HG03060 (cell line): ENCODE data around the gene CCDC179.

Source experiments
- ATAC-seq: cut with Tn5 transposase; IDR thresholded peaks from one replicate; pipeline ENCODE4 v1.9.1; 2021; ENCODE audit warnings: low read depth, moderate number of reproducible peaks; ENCODE audit not compliant: unreplicated experiment

Gene CCDC179

DNA sequence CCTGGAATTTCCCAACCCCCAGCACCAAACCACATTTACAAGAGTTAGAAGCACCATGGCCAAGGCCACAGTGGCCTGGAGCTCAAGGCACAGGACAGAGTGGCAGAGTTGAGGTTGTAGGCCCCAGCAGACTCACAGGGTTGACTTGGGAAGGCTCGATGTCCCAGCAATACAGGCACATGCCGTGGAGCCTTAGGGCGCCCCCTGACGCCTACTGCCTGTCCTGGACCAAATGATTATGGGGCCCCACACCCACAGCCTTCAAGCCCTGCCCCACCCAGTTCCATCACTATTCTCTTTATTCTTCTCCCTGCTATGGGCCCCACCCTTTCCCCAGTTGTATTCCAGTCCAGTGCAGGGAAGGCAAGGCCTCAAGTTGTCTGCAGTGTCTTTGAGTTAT, at the start of gene CCDC179:
TSS of gene CCDC179 (minus strand) at position 234 of the 400 bp plus-strand sequence. CDS start at position 181, 53 bp downstream.
- ATAC-seq, result no peak

DNA sequence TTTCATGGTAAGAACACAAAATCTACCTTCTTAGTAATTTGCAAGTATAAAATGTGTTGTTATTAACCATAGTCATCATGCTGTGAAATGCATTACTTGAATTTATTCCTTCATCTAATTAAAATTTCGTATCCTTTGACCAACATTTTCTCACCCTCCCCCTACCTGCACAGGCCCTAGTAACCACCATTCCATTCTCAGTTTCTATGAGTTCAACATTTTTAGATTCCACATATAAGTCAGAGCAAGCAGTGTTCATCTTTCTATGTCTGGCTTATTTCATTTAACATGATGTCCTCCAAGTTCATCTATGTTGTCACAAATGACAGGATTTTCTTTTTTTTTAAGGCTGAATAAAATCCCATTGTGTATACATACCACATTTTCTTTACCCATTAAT, 43.5 kb upstream of the CCDC179 start:
- no peak for ATAC-seq

DNA sequence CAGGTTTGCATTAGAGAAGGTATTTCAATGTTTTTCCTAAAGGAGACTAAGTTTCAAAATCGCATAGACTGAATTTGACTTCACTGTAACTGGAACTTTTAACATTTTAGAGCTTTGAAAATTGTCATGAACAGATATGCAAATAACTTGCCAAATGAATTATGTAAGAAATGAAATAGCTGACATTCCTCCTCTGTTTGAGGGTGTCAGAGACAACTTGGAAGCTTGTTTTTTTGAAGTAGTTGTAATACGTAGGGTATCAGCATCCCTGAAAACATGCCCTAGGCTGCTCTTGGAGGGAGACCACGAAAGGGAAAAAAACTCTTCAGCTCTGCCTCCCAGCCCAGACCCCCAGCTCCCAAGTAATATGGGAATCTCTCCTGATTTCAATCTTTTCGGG, 41.3 kb upstream of the CCDC179 start:
- no peak for ATAC-seq

DNA sequence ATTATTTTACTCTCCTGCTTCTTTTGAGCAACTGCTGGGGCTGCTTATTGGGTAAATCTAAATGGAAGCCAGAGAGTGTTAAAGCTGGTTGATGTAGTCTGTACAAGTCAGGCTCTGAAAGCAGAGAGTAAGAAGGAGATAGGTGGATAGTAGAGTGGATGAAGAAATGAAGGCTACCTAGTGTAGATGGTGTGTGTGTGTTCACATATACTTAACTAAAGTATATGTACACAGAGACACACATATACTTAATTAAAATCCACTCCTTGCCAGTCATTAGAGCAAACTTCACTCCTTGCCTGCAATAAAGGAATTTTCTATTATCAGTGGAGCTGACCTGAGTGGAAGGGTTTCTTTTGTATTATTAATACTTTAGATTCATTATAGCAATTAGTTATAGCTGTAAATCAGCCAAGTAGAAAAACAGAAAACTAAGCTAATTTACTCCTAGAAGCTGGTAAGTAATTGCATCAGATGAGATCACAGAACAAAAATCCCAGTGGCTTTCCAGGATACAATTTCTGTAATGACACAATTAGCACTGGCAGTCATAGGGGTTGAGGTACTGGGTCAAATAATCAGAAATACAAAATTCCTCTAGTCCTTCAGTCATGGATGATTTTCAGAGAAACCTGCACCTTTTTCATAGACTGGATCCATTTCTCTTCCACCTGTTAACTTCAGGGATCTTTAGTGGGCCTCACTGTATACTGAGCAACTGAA, 40.7 kb upstream of the CCDC179 start:
- no peak for ATAC-seq

DNA sequence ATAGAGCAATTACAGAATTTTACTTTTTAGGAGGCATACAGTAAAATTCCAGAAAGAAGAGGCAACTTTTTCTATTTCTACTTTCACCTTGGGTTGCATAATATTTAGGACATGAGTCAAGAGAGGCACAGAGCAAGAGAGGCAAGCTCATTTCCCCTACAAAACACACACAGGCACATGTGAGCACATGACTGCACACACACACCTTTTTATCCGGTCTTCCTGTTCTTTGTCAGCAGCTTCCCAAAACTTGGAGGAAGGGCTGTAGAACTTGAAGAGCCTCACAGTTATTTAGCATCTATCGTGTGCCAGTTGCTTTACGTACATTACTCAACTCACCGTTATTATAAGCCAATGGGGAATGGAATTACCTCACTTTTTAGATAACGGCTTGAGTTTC, 37.8 kb upstream of the CCDC179 start:
- no peak for ATAC-seq

DNA sequence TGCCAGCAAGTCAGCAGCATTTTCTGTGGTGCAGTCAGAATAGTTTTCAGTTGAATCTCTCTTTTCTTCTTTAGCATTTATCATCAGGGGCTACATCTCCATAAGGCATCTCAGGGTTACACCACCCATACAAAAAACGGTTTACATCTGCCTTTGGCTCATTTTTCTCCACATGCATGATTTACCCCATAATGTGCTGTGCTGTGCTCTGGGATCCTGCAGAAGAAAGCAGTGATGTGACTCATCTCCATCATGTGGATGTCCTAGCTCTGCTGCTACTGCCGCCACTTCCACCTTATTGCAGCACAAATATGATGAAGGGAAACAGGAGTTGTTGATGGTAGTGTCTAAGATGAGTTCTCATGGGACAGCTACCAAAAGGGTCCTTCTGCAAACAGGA, 30.0 kb upstream of the CCDC179 start:
- no peak for ATAC-seq

DNA sequence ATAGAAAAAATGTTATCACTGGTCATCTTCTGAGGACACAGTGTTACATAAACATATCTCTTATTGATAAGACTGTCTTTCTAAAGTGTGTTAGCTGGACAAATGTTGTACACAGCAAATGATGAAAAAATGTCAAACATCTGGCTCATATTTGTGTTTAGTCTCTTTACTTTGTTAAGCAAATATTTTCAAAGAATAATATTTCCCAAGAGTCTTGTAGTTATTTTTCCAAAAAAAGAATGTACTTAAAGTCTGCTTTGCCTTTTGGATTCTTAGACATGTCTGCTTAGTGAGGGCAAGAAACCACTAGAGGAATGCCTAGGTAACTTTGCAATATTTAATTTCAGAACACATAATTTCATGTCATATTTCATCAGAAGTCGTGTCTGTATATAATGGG, 23.9 kb upstream of the CCDC179 start:
- ATAC-seq, result no peak

DNA sequence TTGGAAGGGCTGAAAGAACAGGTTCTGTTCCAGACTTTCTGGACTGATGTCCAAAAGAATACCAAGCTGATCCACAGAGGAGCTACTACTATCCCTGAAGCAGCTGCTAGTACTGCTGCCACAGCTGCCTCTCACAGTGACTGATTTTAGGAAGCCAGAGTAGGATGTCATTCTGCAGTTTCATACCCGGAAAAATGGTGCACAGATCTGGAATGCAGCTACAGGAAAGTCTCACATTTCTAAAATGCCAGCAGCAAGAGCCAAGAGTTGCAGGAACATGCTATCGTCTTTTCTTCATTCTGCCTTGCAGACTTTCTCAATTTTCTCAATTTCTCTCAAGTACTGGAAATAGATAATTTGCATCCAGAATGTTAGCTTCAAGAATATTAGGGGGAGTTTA, 19.4 kb upstream of the CCDC179 start:
- no peak for ATAC-seq

DNA sequence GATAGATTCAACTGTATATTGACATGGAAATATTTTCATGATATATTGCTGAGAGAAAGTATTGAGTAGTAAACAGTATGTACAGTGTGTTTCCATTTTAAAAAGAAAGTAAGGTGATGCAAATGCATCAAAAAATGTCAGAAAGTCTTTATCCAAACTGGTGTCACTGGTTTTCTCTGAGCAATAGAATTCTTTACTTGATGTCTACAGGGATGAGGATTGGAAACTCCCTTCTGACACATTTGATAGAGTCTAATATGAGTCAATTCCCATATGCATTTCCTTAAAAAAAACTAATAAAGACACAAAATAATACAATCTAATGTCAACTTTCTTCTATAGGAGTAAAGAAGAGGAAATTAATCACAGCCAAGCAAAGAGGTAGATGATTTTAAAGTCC, 18.3 kb upstream of the CCDC179 start:
- no peak for ATAC-seq

DNA sequence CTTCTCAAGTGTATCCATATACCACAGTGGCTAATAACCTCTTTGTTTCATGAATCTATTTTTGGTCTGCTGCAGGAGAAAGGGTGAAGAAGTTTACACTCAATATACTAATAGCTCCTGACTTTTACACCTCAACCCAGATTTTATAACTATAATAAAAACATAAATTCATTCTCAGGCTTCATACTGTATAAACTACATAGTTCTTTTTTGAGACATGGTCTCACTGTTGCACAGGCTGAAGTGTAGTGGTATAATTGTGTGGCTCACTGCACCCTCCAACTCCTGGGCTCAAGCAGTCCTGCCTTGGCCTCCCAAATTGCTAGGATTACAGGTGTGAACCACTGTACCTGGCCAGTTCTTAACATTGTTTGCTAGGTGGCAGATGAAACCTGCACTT, 17.8 kb upstream of the CCDC179 start:
- ATAC-seq, result no peak

DNA sequence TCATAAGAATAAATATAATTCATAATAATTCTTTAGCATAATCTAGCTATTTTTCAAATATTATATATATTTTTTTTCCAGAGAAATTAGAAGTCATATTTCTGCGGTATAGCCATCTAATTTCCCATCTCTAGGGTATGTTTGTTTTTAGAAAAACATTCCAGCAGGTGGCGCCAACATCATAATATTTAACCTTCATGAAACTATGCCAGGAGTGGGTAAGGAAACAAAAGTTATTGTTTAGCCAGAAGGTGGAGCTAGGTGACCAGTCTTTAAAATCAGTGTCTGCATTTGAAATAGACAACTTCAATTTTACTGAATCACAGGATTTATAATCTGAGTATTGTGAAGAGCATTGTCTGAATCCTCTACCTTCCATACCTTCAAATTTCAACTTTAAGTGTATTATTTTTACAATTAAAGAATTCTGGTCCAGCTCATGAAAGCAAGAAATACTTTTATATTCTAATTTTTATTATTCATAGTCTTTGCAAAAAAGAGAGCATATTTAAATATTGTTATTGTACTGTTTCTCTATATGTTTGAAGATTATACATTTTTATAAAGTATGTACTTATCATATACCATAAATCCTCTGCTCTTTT, 15.7 kb upstream of the CCDC179 start:
- peak; percentile 92 for ATAC-seq

DNA sequence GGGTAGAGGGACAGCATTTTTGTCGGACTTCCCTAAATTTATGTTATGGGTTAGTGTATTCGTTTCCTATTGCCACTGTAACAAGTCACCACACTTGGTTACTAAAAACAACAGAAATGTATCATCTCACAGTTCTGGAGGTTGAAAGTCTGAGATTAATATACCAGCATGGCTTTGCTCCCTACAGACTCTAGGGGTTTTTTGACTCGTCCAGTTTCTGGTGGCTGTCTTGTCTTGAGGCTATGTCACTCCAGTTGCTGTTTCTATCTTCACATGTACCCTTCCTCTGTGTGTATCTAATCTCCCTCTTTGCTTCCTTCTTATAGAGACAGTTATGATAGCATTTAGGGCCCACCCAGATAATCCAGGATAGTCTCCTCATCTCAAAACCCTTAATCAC, 9.1 kb upstream of the CCDC179 start:
- no peak for ATAC-seq

DNA sequence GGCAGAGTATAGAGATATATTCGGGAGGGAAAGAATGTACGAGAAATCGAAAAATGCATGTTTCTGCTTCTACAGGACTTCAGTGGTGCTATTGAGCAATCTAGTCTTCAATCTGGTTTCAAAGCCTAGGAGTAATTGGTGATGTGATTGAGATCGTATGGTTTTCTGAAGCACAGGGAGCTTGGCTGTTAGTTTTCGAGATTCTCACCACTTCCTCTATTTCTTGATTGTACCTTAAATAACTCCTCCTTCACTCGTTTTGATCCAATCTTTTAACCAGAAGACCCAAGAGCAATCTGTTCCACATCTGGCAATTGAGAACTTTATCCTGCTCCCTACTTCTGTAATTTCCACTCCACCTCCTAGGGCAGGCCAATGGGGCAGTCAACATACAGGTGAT, 518 bp downstream of the CCDC179 start:
- no peak for ATAC-seq

DNA sequence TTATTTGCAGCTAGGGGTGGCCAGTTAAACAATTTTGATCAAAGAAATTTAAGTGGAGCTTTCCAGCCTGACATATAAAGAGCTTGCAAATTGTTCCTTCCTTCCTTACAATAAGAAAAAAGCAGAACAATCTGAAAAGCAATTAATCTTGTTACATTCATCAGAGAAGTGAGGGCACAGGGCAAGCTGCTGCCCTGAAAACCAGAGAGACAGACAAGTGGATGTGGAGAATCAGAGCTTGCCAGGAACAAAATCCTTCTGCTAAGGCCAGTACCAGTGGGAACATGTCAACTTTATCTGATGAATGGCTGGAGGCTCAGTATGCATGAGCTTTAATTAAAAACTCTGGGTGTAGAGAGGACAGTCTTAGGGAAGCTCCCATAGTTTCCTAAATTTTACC, 8.8 kb downstream of the CCDC179 start:
- no peak for ATAC-seq

DNA sequence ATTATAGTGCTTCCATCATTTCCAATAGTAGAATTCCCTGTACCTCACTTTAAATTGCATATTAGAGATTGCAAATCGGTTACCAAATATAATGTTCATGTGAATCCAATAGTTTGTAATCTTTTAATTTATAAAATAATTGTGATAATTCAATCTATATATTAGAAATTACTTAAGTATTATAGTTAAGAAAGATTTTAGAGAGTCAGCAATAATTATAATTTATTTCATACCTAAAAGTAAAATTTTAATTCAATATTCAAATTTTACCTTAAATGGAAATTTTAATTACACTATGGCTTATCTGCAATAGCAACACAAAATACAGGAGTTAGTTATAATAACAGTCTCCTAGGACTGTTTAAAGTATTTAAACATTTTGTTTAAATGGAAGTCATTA, 13.5 kb downstream of the CCDC179 start:
- no peak for ATAC-seq

DNA sequence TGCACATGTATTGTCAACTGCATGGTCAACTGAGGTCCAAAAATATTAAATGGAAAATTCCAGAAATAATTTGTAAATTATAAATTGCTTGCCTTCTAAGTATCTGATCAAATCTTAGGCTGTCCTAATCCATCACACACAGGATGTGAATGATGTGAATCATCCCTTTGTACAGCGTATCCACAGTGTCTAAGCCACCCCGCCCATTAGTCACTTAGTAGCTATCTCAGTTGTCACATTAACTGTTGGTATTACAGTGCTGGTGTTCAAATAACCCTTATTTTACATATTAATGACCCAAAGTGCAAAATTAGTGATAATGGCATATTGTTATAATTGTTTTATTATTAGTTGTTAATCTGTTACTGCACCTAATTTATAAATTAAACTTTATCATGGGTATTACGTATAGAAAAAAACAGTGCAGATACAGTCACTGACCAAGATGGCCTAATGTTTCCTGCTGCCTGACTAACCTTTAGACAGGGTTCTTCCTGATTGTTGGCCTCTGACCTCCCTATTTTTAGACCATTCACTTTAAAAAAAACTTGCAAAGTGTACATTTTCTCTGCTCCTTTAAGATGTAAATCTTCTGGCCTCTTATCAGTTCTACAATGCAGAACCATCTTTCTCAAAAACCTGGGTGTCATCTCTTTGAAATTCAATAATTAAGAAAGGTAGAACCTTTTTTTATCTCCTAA, 27.8 kb downstream of the CCDC179 start:
- no peak for ATAC-seq

DNA sequence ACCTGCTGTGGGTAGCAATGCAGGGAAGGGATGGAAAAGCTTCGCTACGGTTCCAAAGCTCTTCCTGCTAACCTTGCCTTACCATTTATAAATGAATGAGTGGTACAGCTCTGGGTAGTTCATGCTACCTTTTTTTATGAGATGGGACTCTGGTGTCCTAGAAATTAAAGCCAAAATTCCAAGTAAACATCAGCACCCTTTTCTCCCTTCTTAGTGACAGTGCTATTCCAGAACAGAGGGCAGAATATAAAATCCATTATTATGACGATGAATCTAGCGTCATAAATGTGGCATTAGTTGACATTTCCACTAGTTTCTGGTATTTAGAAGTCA, 30.2 kb downstream of the CCDC179 start:
- ATAC-seq, result no peak

DNA sequence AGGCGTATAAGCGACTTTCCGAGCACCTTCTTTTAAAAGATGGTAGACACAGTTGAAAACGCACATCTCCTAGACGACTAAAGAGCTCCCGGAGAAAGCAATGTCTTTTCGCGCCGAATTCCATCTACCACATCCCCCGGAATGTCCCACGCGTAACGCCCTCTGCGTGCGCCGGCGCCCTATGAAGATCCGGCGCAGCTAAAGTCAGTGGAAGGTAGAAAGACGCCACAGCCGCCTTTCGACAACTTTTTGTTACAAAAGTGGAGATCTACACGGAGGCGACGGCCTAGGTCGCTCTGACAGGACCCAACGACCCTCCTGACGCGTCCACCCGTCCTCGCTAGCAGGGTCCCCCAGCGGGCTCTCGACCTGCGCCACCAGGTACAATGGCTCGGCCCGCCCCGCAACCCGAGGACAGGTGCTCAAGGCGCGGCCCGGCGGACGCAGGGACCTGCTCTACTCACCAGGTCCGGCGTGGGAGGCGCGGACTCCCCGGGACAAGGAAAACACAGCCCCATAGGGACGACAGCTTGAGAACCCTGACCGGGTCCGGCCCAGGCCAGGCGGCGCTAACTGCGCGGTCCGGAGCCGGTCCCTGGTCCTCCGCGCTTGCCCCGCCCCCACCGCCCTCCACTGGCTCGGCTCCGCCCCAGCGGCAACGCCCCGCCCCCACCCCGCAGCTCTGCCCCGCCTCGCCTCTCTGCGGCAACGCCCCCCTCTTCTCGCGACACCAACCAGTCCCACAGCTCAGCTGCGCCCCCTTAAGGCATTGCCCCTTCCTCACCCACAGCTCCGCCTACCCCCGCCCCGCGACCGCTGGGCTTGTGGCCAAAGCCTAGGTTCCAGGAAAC, 30.8 kb downstream of the CCDC179 start, which contains the start of gene SVIP:
TSS of gene SVIP (minus strand) at position 571 of the 851 bp plus-strand sequence. CDS start at position 518, 53 bp downstream.
- ATAC-seq, result peak; percentile 91

DNA sequence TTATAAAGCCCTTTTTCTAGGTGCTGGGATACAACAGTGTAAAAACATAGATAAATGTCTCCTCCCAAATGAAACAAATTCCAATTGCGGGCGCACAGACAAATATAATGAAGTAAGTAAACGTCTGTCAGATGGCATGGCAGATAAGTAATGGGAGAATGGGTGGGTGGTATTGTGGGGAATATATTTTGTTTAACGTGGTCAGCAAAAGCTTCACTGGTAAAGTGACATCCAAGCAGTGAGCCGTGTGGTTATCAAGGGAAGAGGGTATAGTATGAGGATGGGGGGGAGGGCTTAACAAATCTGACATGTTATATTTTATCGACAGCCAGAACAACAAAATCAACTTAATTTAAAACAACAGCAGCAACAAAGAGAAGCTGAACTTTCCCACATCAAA, 31.9 kb downstream of the CCDC179 start:
- ATAC-seq, result no peak

DNA sequence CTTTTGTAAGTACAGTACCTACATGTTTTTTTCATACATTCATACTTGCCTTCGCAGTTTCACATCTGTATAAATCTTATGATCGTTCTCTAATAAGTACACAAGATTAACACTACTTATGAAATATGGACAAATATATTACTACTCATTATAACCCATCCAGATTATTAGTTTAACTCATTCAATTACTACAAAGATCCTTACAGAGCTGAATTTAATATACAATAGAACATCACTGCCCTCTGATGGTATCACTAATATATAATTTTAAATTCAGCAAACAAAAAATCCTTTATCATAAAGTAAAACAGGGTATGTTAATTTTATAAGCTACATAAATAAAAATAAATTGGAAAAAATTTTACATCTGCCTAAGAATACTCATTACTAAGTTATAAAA, 38.1 kb downstream of the CCDC179 start:
- no peak for ATAC-seq

DNA sequence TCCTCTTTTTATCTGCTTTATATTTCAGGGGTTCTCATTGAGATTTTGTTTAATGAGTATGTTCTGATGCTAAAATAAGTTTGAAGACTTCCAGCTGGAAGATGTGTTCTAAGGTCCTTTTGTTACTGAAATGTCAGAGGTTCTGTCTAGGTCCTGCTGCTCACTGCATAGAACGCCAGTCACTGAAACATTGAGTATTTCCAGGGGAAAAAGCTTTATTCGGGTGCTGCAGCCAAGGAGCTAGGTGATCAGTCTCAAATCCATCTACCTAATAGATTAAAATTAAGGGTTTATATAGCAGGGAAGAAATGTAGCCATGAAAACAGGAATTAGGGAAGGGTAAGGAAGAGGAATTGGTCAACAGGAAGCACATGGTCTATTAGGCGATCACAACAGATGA, 50.4 kb downstream of the CCDC179 start:
- ATAC-seq, result no peak
